ENCODE results near the gene CSE1L.
"Not testable (repeated sequence)": the region's sequence is repeated elsewhere in the genome, so short reads cannot be mapped to it uniquely, and the experiment has no call there.

CSE1L gene

DNA sequence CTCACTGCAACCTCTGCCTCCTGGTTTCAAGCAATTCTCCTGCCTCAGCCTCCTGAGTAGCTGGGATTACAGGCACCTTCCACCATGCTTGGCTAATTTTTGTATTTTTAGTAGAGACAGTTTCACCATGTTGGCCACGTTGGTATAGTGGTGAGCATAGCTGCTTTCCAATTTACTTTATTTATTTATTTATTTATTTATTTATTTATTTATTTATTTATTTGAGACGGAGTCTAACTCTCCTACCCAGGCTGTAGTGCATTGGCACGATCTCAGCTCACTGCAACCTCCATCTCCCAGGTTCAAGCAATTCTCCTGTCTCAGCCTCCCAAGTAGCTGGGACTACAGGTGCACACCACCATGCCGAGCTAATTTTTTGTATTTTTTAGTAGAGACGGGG, 54.2 kb downstream of the CSE1L start:
- not testable (repeated sequence) for H3K4me1 ChIP-seq (ENCODE audit: insufficient read depth, low read length); H3K9me3 ChIP-seq (ENCODE audit: control insufficient read depth, insufficient read depth, low read length); H3K9ac ChIP-seq (ENCODE audit: low read depth, low read length)
- H3K36me3 ChIP-seq (ENCODE audit: insufficient read depth, low read length), result peaks cover 69% of the 10 kb centered on the region

GRCh38 chr20:49100972-49101371, 54.9 kb downstream of the CSE1L start:
- Histone ChIP-seq H3K9me3 (ENCODE audit: control insufficient read depth, insufficient read depth, low read length) (no peaks in the 10 kb centered on the region), H3K9ac (ENCODE audit: low read depth, low read length) (no peak overlapping the region), H3K36me3 (ENCODE audit: insufficient read depth, low read length) (peaks cover 64% of the 10 kb centered on the region), H3K4me1 (ENCODE audit: insufficient read depth, low read length) (no peaks in the 10 kb centered on the region)

DNA sequence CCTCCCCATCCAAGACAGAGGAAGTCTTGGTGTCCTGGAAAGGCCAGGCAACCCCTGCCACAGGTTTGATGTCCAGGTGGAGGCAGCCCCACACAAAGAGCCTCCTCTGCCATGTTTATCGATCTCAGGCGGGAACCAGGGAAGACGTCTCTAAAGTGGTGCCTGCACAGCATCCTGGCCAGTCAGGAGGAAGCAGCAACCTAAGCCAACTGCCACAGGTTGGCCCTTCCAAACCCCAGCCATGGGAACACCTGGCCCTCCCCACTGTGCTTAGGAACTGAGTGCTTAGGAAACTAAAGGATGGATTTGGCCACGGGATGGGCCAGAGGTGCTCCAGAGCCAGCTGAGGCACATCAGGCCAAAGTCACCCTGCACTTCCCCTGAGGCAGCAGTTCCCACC, 56.9 kb downstream of the CSE1L start:
- H3K9me3 ChIP-seq (ENCODE audit: control insufficient read depth, insufficient read depth, low read length), result no peaks in the 10 kb centered on the region
- no peak overlapping the region for H3K9ac ChIP-seq (ENCODE audit: low read depth, low read length)
- peaks cover 54% of the 10 kb centered on the region for H3K36me3 ChIP-seq (ENCODE audit: insufficient read depth, low read length)
- no peaks in the 10 kb centered on the region for H3K4me1 ChIP-seq (ENCODE audit: insufficient read depth, low read length)

- H3K36me3 ChIP-seq (ENCODE audit: insufficient read depth, low read length), result peaks cover 46% of the 10 kb centered on the region
- H3K9ac ChIP-seq (ENCODE audit: low read depth, low read length), result no peak overlapping the region
- no peaks in the 10 kb centered on the region for H3K9me3 ChIP-seq (ENCODE audit: control insufficient read depth, insufficient read depth, low read length)
- no peaks in the 10 kb centered on the region for H3K4me1 ChIP-seq (ENCODE audit: insufficient read depth, low read length)
Measured at GRCh38 chr20:49103647-49104364, 57.7 kb downstream of the CSE1L start.

DNA sequence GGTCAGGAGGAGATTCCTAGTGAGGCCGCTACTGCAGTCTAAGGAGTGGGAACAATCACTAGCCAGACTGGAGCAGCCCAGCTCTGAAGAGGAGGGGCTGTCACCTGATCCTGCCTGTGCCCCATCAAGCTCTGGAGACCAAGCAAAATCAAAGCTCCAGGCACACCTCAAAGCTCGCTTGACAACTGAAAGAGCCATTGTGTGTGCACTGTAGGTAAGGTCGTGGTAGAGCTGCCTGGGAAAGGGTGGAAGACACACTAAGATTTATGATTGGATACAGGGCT, 58.2 kb downstream of the CSE1L start:
- no peak overlapping the region for H3K9ac ChIP-seq (ENCODE audit: low read depth, low read length)
- no peaks in the 10 kb centered on the region for H3K9me3 ChIP-seq (ENCODE audit: control insufficient read depth, insufficient read depth, low read length)
- peaks cover 41% of the 10 kb centered on the region for H3K36me3 ChIP-seq (ENCODE audit: insufficient read depth, low read length)
- no peaks in the 10 kb centered on the region for H3K4me1 ChIP-seq (ENCODE audit: insufficient read depth, low read length)

GRCh38 chr20:49104979-49105547, 59.0 kb downstream of the CSE1L start:
- not testable (repeated sequence) for H3K9me3 ChIP-seq (ENCODE audit: control insufficient read depth, insufficient read depth, low read length); H3K9ac ChIP-seq (ENCODE audit: low read depth, low read length); H3K4me1 ChIP-seq (ENCODE audit: insufficient read depth, low read length)
- peaks cover 37% of the 10 kb centered on the region for H3K36me3 ChIP-seq (ENCODE audit: insufficient read depth, low read length)

- Histone ChIP-seq H3K4me1 (ENCODE audit: insufficient read depth, low read length) (no peaks in the 10 kb centered on the region), H3K9ac (ENCODE audit: low read depth, low read length) (no peak overlapping the region), H3K9me3 (ENCODE audit: control insufficient read depth, insufficient read depth, low read length) (no peaks in the 10 kb centered on the region), H3K36me3 (ENCODE audit: insufficient read depth, low read length) (peaks cover 29% of the 10 kb centered on the region)
Measured at GRCh38 chr20:49106328-49106727, 60.2 kb downstream of the CSE1L start.

- Histone ChIP-seq H3K4me1 (ENCODE audit: insufficient read depth, low read length) (peaks cover 5% of the 10 kb centered on the region; the same call in 1 of the 2 replicates), H3K9ac (ENCODE audit: low read depth, low read length) (no peak overlapping the region), H3K36me3 (ENCODE audit: insufficient read depth, low read length) (peaks cover 3% of the 10 kb centered on the region), H3K9me3 (ENCODE audit: control insufficient read depth, insufficient read depth, low read length) (no peaks in the 10 kb centered on the region)
Measured at GRCh38 chr20:49110767-49111694, 64.9 kb downstream of the CSE1L start.

- Histone ChIP-seq H3K36me3 (ENCODE audit: insufficient read depth, low read length) (peaks cover 9% of the 10 kb centered on the region), H3K4me1 (ENCODE audit: insufficient read depth, low read length) (peaks cover 5% of the 10 kb centered on the region; the same call in 1 of the 2 replicates), H3K9ac (ENCODE audit: low read depth, low read length) (no peak overlapping the region), H3K9me3 (ENCODE audit: control insufficient read depth, insufficient read depth, low read length) (no peaks in the 10 kb centered on the region)
Measured at GRCh38 chr20:49112596-49113274, 66.6 kb downstream of the CSE1L start.

DNA sequence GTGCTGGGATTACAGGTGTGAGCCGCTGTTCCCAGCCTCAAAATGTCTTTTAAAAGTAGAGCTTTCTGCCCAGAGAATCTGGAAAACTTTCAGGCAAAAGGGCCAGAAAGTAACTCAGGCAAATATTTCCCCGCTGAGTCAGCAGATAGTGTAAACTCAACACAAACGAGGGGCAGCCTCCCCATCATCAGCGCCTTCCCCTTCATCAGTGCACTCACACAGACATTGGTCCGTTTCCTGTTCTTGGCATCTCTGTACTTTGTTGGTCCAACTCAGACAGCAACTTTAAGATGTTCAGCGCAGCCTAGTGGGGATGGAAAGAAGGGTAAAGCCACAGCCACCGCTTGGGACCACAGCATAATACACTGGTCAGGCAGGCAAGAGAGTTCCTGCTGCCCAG, 69.5 kb downstream of the CSE1L start:
- Histone ChIP-seq H3K4me1 (ENCODE audit: insufficient read depth, low read length) (peaks cover 5% of the 10 kb centered on the region; the same call in 1 of the 2 replicates), H3K9me3 (ENCODE audit: control insufficient read depth, insufficient read depth, low read length) (no peaks in the 10 kb centered on the region), H3K9ac (ENCODE audit: low read depth, low read length) (no peak overlapping the region), H3K36me3 (ENCODE audit: insufficient read depth, low read length) (peaks cover 9% of the 10 kb centered on the region)

- no peak overlapping the region for H3K9ac ChIP-seq (ENCODE audit: low read depth, low read length)
- H3K36me3 ChIP-seq (ENCODE audit: insufficient read depth, low read length), result peaks cover 9% of the 10 kb centered on the region
- no peaks in the 10 kb centered on the region for H3K4me1 ChIP-seq (ENCODE audit: insufficient read depth, low read length)
- no peaks in the 10 kb centered on the region for H3K9me3 ChIP-seq (ENCODE audit: control insufficient read depth, insufficient read depth, low read length)
Measured at GRCh38 chr20:49118307-49118706, 72.2 kb downstream of the CSE1L start.

- no peaks in the 10 kb centered on the region for H3K4me1 ChIP-seq (ENCODE audit: insufficient read depth, low read length)
- H3K9ac ChIP-seq (ENCODE audit: low read depth, low read length), result no peak overlapping the region
- H3K36me3 ChIP-seq (ENCODE audit: insufficient read depth, low read length), result peaks cover 17% of the 10 kb centered on the region
- H3K9me3 ChIP-seq (ENCODE audit: control insufficient read depth, insufficient read depth, low read length), result no peaks in the 10 kb centered on the region
Measured at GRCh38 chr20:49119988-49120387, 73.9 kb downstream of the CSE1L start.

GRCh38 chr20:49122920-49123319, 76.8 kb downstream of the CSE1L start:
- no peaks in the 10 kb centered on the region for H3K9me3 ChIP-seq (ENCODE audit: control insufficient read depth, insufficient read depth, low read length)
- H3K9ac ChIP-seq (ENCODE audit: low read depth, low read length), result no peak overlapping the region
- H3K36me3 ChIP-seq (ENCODE audit: insufficient read depth, low read length), result peaks cover 8% of the 10 kb centered on the region
- no peaks in the 10 kb centered on the region for H3K4me1 ChIP-seq (ENCODE audit: insufficient read depth, low read length)

DNA sequence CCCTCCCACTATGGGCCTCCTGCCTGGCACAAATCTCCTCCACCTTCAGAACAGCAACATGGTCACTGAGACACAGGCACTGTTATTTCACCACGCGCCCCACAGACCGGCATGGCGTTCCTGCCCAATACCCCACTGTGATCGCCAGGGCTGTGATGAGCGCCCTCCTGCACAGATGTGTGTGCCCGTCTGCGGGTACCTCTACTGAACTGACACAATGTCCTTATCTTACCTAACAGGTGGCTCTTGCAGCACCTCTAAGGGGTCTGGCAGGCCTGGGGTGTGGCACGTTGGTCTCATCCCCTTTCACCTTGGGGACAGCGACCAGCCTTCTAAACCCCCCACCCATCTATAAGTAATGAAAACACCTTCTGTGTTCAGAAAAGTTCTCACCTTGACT, 77.9 kb downstream of the CSE1L start:
- Histone ChIP-seq H3K36me3 (ENCODE audit: insufficient read depth, low read length) (peaks cover 8% of the 10 kb centered on the region), H3K9ac (ENCODE audit: low read depth, low read length) (no peak overlapping the region), H3K9me3 (ENCODE audit: control insufficient read depth, insufficient read depth, low read length) (no peaks in the 10 kb centered on the region), H3K4me1 (ENCODE audit: insufficient read depth, low read length) (no peaks in the 10 kb centered on the region)

All from ES-I3 (cell line).